ENCODE measurements around the gene TECPR1.

The TECPR1 gene

DNA sequence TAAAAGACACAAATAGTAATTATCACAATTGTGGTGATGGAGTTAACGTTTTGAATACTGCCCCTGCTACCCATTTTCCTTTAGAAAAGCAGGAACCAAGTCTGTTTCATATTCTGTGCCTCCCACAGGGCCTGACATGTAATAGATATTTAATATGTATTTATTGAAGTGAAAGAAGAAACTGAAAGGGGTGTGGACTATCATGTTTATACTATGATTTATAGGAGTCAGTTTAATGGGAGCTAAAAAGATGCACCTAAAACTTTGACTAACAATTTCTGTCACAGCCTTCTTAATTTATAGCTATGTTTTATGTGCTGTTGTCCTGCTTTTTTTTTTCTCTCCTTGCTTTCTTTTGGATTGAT lies 64.9 kb downstream of the TECPR1 start:
- DNase-seq, result no peak

DNA sequence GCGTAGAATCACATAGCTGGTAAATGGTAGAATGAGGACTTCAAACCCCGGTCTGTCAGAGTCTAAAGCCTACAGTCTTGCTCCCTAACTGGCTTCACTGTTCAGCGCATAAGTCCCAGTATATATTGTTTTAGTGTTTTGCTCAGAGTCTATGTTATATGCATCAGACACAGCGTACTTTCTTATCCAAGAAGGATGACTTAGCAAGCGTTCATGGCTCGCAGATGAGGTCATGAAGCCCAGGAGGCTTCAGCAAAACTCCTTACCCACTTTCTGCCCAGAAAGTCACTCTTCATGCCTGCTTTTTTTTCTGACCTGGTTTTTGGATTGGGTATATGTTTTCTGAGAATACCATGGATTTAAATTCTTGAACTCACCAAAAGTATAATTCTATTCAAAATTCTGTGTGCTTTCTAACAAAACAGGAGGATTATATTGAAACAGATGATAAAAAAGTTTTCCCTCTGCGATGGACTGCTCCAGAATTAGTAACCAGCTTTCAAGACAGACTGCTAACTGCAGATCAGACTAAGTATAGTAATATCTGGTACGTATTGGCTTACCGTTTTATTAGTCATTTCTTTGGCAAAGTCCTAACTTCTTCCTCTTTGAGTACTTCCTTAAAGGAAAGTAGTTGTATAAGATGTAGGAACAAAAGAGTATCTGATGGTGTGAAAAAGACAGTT lies 65.4 kb downstream of the TECPR1 start:
- DNase-seq, result no peak

DNA sequence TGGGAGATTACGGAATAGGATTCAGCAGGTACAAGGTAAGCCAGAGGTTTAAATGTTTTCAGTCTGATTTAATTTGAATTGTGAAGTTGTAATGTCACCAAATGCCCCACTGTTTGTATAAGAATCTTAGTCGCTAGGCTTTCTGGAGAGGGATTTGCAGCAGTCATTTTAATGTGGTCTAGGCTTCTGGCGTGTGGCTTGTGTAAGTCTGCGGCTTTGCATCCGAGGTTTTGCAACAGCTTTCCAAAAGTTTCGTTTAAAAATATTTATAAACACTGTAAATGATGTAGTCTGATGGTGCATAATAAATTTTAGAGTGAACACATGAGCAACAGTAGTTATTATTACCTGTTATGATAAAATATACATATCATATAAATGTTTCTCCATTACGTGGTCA lies 66.9 kb downstream of the TECPR1 start:
- DNase-seq, result no peak

DNA sequence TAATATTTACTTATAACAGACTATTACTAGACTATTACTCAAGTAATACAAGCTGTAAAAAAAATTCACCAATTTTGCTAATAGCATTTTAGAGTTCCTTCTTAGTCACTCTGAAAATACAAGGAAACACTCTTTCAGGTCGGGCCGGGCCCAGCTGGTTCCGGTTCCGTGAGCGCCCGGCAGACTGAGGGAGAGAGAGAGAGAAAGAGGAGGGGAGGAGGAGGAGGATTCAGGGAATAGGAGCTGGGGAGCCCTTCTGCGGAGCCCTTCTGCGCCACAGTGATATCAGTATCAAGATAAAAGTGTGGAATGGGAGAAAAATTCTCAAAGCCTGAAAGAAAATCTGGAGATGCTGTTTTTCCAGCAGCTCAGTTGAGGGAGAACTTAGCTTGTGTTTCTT lies 71.3 kb downstream of the TECPR1 start:
- DNase-seq, result no peak

DNA sequence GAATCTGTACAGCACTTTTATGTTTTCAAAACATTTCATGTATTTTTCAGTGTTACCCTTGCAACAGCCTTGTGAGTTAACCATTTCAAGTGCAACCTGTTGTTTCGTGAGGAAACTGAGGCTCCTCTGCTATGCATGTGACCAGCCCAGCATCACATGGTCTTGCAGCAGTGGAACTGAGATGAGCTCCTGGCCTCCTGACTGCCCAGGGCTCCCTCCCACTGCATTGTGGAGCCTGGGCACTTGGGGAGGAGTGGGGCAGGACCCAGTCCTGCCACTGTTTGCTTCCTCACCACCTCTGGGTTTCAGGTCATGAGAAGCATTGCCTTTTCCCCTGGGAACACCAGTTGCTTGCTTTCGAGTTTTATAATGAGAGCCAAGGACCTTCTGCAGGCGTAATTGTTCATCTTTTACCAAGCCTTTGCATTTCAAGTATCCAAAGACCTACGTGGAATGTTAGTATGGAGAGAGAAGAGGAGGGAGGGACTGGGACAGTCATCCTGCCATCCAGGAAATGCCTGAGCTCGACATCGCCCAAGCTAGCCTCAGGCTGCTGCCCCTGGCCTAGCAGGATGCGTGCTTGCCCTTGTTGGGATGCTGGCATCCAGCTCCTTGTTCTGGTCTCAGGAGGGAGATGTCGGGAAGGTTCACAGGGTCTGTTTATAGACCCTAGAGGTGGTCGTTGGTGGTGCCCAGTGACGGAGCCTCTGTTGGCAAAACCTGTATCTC lies 73.1 kb downstream of the TECPR1 start:
- no peak for DNase-seq

DNA sequence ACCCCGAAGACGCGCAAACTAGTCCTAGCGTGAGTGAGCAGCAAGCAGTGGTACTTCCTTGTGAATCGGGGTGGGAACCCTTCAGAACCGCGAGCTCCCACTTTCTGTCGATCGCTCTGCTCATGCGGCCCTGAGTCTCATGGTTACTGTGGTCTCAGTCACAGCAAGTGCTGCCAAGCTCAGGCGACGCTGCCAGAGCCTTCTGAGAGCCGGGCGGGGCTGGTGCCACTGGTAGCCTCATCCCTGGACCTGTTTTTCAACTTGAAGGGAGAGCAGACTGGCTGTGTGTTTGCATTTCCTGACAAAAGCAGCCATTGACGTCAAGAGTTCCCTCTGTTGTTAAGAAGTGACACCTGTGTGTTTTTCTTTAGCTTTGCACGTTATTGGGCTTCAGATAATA lies 73.7 kb downstream of the TECPR1 start:
- peak; percentile 53 to 72 for DNase-seq

DNA sequence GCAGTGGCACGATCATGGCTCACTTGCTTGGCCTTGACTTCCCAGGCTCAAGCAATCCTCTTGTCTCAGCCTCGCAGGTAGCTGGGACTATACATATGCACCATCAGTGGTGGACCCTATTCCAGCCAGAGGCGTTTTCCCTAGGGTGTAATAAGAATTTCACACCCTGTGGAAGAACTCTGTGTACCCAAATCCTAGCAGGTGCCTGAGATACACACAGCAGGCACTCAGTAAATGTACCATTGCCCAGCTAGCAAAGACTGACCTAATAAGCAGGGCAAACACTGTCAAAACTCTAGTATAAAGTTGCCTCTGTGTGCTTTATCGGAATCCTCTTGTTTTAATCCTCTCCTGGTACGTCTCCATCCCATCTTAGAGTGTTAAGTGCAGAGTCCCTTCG lies 74.5 kb downstream of the TECPR1 start:
- no peak for DNase-seq

DNA sequence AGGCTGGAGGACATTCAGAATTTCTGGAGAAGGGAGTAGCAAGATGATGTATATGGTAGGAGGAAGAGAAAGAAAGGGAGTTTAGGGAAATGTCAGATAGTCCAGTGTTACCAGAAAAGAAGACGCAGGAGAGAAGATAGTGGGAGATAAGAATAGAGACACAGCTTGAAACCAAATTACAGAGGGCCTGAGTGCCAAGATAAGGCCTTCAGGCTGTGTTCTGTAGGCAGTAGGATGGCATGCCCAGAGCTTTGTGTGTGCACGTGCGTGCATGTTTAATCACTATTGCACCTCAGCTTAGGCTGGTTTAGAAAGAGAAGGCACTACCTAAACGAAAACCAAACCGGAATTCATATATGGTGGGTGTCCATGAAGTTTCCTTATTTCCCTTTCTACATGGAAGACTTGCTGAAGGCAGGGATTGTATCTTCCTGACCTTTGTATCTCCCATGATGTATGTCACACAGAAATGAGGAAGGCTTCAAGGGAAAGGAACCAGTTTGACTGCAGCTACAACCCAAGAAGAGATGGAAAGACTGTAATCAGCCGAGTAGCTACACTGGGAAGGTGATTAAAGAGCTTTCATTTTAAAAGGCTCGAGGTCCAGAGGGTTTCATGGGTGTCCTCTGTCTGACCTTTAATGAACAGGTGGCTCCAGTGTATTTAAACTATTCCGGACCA lies 76.6 kb downstream of the TECPR1 start:
- no peak for DNase-seq

DNA sequence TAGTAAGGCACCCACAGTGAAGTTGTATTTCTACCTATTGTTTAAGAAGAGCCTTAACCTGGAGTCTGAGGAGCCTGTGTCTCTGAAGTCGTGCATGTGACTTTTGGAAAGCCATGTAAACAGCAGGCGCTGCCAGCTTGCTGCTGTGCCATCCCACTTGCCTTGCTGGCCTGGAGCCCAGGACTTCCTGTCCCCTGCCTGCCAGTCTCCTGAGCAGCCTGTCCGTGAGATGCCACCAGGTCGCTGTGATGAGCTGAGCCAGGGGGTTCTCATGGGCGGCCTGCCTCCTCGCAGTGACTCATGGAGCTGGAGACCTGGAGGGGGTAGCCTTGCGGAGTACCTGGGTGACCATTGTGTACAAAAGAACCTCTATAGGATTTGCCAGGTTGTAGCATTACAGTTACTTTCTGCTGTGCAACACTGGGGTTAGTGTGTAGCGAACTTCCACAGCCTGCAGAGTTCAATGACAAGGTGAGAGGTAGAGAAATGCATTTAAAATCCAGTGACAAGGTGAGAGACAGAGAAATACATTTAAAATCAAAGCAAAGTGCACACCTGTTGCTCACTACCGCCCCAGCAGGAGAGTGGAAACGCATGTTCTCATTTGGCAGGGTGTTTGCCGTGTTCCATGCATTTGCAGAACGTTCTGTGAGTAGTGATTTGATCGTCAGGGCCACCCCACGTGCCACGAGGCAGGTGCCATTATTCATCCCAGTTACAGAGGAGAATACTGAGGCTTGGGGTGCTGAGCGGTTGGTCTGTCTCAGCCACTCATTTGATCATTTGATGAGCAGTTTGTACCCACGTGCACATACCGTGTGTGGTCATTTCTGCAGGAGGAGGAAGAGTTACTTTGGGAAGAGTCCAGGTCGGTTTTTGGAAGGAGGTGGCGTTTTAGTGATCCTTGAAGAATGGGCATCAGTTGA lies 77.4 kb downstream of the TECPR1 start:
- no peak for DNase-seq

DNA sequence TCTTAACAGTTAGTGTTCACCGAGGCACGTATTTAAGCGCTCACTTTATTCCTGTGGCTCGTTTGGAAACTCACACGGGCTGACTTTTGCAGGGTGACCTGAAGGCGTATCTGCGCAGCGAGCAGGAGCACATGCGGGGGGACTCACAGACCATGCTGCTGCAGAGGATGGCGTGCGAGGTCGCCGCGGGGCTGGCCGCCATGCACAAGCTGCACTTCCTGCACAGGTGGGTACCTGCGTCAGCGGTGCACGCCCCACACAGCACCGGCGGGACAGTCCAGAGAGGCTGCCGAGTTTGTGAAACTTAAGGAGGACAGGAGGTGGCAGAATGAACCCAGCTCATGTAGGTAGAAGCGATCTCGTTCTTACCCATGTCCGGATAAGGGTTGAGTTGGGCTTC lies 80.6 kb downstream of the TECPR1 start:
- DNase-seq, result no peak

DNA sequence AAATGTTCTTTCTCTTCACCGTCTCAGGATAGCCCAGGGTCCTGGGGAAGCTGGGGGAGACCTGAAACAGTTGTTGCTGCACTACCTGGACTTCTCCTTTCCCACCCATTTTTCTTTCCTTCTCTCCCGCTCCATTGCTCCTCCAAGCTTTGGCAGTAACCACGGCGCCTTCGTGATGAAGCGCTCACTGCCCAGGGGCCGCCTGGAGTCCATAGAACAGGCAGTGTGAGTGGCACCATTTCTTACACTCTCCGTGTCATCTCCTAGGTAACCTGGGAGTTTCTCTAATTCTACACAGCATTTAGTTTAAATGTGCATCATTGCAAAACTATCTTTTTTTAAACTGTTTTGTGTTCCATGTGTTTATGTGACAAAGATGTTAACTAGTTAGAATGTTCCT lies 81.1 kb downstream of the TECPR1 start:
- no peak for DNase-seq

DNA sequence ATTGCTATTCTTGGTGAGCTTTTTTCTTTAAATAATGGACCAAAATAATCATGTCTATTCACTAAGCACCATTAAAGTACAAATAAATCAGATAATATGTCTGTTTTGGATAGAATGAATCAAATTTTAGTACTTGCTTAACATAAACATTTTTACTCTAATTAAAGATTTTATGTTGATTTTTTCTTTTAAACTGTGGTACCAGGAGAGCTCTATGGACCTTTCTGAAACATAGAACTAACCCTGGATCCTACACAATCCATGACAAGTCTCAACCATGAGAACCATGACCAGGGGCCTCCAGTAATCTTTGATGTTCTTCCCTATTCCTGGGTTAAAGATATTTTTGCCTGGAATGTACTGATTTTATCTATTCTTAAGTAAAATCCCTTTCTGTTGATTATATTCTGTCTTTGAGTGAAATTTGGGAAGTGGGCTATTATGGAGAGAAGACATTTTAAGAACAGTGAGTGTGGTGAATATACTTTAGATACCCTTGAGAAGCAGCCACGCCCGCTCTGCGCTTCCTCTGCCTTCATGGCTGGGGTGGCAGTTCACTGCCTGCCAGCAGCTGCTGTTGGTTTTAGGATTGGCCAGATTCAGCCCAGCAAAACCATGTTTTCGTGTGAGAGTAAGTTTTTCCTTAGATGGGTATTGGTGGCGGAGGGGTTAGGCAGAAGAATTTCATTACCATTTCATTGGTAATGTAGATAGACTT lies 83.0 kb downstream of the TECPR1 start:
- DNase-seq, result no peak

DNA sequence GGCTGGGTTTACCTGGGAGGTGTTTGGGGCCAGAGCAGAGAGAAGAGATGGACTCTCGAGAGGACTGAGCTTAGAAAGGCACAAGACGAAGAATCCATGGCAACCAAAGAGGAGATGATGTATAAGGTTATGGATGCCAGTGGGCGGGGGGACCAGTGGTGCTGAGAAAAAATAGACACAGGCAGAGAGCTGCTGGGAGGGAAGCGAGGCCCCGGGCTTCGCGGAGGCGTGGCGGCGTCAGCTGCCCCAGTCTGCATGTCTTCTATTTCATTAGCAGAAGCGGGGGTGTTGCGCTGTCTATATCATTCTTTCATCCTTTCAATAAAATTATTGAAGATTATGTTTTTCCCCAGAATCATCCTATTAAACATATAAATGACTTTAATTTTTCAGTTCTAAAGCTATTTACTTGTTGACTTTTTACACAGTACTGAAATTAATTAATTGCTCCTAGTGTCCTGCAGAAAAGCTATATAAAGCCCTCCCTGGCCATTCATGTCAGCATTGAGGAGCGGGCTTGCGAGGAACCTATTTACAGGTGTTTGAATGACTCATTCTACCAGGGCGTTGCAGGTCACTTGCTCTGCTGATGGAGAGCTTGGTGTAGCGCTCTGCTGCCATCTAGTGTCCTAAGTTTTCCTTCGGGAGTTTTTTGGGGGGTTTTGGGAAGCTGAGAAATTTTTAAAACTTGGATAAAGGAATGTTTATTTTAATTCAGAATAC lies 83.7 kb downstream of the TECPR1 start:
- peak; percentile 49 to 50 for DNase-seq

DNA sequence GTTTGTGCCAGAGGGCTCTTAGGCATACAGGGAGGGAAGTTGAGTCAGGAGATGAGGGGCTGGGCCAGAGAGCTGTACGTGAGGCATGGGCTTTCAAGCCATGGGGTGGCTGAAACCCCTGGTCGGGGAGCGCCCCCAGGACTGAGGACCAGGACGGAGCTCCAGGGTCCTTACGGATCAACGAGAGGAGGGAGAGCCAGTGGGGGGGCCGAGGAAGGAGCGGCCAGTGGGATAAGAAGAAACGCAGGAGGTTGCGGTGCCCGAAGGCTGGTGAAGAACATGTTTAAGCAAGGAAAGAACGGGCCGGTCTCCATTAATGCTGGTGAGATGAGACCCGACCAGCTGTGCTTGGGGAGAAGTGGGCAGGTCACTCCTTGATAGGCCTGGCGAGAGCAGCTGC lies 84.4 kb downstream of the TECPR1 start:
- DNase-seq, result no peak

DNA sequence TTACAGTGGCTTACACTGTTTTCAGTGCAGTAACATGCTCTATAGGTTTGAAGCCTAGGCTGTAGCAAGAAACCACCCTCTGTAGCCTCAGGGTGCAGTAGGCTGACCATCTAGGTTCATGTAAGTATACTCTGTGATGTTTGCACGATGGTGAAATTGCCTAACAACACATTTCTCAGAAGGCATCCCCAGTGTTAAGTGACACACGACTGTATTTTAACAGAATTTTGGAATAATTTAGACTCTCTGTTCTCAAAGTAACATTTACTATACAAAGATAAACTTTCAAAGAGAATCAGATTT lies 85.4 kb downstream of the TECPR1 start:
- DNase-seq, result no peak

DNA sequence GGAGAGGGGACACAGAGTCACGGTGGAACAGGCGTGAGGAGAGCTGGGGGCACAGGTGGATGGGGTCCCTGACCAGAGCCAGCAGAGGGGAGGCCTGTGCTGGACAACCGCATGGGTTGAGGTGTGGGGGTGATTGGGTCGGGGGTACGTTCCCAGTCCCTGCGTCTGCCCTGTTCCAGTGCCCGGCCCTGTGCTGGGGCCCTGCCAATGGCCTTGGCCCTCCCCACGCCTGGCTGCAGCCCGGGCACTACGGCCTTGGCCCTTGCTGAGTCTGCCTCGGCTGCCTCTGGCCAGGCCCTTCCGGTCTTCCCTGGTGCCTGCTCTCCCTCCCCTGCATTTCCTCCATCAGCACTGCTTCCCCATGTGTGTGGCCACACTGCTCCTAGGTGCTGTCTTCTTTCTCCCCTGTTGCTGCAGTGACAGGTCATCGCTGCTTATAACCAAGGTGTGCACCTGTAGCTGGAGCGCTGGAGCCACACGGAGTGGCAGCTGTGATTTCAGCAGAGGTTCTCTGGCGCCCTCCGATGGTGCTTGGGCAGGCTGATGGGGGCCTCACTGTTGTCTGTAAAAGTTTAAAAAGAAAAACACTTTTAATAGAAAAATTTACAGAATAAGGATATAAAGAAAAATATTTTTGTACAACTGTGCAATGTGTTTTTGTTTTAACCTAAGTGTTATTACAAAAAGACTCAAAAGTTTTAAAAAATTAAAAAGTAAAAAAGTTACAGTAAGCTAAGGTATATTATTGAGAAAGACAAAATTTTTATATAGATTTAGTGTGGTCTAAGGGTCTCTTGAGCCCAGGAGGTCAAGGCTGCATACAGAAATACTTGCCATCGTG lies 86.0 kb downstream of the TECPR1 start:
- DNase-seq, result peak; percentile 30 to 31

Data from hippocampal formation (tissue), 2 donors.